NCI-H1105 treated with DMSO at 0.1 percent for 48 hours (cell line): ENCODE results near the gene THOC1.
A peak's percentile ranks its signal among the peaks of the same experiment; 100 is the strongest.

Experiments
- DNase-seq: peaks from one replicate; lab custom pipeline; 2025; lab: John Stamatoyannopoulos, UW

Gene THOC1

GRCh38 chr18:274313-274712 is 6.5 kb upstream of the THOC1 start:
- no peak for DNase-seq

- no peak for DNase-seq
Observed at GRCh38 chr18:273525-273924, 5.7 kb upstream of the THOC1 start.

GRCh38 chr18:272650-273049 is 4.8 kb upstream of the THOC1 start:
- no peak for DNase-seq

GRCh38 chr18:269480-270095 is 1.7 kb upstream of the THOC1 start:
- DNase-seq, result no peak

GRCh38 chr18:267380-267687 is 513 bp downstream of the THOC1 start:
- DNase-seq, result peak; percentile 55

GRCh38 chr18:261398-262073 is 6.3 kb downstream of the THOC1 start:
- DNase-seq, result no peak

- DNase-seq, result no peak
Observed at GRCh38 chr18:260547-260946, 7.3 kb downstream of the THOC1 start.

- DNase-seq, result no peak
Observed at GRCh38 chr18:255171-255570, 12.7 kb downstream of the THOC1 start.

GRCh38 chr18:253121-253520 is 14.7 kb downstream of the THOC1 start:
- DNase-seq, result no peak

- DNase-seq, result no peak
Observed at GRCh38 chr18:251572-251971, 16.3 kb downstream of the THOC1 start.

GRCh38 chr18:250685-251084 is 17.2 kb downstream of the THOC1 start:
- DNase-seq, result no peak

- no peak for DNase-seq
Observed at GRCh38 chr18:248053-248452, 19.8 kb downstream of the THOC1 start.

- DNase-seq, result no peak
Observed at GRCh38 chr18:245282-245847, 22.5 kb downstream of the THOC1 start.

- DNase-seq, result no peak
Observed at GRCh38 chr18:240175-240574, 27.7 kb downstream of the THOC1 start.

GRCh38 chr18:231563-231962 is 36.3 kb downstream of the THOC1 start:
- DNase-seq, result no peak

- no peak for DNase-seq
Observed at GRCh38 chr18:228586-228985, 39.3 kb downstream of the THOC1 start.

- no peak for DNase-seq
Observed at GRCh38 chr18:227902-228301, 39.9 kb downstream of the THOC1 start.

- DNase-seq, result no peak
Observed at GRCh38 chr18:227374-227773, 40.5 kb downstream of the THOC1 start.

- DNase-seq, result no peak
Observed at GRCh38 chr18:225745-226144, 42.1 kb downstream of the THOC1 start.

- no peak for DNase-seq
Observed at GRCh38 chr18:220708-221107, 47.1 kb downstream of the THOC1 start.

- DNase-seq, result no peak
Observed at GRCh38 chr18:217532-218336, 50.1 kb downstream of the THOC1 start.

GRCh38 chr18:215448-216010 is 52.3 kb downstream of the THOC1 start:
- no peak for DNase-seq

GRCh38 chr18:213966-214365 is 53.9 kb downstream of the THOC1 start:
- no peak for DNase-seq
